NCI-H1105 treated with DMSO at 0.1 percent for 48 hours (cell line): ENCODE results near the gene RASA3.
A peak's percentile ranks its signal among the peaks of the same experiment; 100 is the strongest.
"Not testable (repeated sequence)": the region's sequence is repeated elsewhere in the genome, so short reads cannot be mapped to it uniquely, and the experiment has no call there.

Experiments used
- DNase-seq: peaks from one replicate; lab custom pipeline; 2025; lab: John Stamatoyannopoulos, UW

The RASA3 gene

GRCh38 chr13:114100446-114101357 lies 31.7 kb downstream of the RASA3 start:
- no peak for DNase-seq

DNA sequence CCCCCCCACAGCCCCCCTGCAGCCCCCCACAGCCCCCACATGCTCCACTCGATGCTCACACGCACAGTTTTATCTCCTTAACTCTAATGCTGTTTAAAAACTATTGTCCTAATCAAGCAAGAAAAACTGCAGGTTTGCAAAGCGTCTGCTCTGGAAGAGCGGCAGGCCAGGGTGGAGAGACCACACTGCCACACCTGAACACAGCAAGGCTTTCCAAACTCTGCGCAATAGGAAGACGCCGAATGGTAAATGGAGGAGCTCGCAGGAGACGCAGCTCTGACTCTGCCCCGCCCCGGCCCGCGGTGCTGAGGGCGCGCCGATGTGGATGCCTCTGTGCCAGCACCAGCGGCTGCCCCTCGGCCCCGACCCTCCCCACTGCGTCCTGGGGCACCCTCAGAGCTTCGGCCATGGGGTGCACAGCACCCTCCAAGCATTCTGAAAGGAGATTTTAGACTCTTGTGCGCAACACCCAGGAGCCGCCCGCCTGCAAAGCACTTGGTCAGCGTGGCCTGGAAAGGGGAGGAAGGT lies 32.4 kb downstream of the RASA3 start:
- peak; percentile 3 for DNase-seq

GRCh38 chr13:114099191-114099590 lies 33.2 kb downstream of the RASA3 start:
- DNase-seq = no peak

DNA sequence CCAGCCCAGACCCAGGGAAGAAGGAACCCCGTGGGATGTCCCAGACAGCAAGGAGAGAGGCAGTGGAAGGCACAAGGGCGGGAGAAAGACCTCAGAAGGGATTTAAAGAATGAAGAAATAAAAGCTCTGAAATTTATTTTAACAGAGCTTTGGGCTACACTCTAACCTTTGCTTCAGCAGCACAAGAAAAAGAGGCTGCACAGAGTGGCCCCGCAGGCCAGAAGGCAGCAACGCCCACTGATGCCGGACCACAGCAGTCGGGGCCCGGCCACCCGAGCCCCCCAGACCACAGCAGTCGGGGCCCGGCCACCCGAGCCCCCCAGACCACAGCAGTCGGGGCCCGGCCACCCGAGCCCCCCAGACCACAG lies 33.8 kb downstream of the RASA3 start:
- DNase-seq = not testable (repeated sequence)

DNA sequence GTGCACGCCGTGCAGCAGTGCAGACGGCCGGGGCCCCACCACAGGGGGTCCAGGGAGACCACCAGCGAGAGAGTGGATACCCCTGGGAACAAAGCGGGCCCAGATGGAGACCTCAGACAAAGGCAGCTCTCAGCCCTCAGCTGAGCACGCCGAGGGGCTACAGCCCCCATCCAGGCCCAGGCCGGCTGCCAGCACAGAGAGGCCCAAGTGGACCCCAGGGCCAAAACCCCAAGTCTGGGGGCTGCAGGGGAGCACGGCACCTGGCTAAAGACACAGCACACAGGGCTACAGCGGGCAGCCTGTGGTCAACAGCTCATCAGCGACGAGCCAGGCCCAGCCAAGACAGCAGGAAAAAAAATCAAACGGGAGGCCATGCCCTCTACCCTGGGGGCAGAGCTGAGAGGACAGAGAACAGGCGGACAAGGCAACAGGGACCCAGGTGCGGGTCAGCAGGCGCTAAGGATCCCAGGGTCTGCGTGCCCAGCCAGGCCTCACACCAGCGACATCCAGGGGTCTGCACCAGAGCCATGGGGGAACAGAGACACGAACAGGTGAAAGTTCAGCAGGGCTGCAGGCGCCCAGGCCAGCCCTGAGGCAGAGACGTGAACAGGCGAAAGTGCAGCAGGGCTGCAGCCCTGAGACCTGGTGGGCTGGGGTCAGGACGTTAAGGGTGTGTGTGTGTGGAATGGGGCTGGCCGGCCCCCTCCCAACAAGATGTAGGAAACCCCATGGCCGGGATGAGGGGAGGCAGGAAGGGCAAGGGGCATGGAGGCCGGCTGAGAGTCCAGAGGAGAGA lies 34.3 kb downstream of the RASA3 start:
- no peak for DNase-seq

DNA sequence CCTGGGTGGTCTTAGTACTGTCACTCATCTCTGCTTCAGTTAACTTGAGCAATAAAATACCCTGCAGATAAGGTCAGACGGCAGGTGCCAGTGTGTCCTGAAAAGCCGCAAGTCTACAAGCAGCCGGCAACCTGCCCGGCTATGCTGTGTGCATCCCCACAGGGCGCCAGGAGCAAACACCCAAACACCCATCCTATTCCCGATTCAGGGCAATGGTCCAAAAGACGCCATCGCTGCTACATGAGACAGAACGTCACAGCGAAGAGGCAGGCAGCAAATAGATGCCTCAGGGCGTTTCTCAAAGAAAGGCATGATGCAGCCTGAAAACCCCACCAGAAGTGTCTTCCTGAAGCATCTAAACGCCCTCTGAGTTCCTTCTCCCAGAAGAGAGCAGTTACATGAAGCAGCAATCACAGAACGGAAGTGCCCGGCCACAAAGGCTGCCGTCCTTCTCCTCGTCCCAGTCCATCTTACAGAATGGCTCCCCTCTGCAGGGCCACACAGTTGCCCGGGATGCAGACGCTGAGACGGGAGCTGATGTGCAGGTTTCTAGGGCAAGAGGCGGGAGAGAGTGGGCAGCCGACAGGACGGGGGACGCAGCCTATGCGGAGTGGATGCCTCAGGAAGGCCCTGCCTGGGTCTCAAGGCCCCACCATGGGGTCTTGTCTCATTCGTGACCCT lies 35.1 kb downstream of the RASA3 start:
- DNase-seq = peak; percentile 30

DNA sequence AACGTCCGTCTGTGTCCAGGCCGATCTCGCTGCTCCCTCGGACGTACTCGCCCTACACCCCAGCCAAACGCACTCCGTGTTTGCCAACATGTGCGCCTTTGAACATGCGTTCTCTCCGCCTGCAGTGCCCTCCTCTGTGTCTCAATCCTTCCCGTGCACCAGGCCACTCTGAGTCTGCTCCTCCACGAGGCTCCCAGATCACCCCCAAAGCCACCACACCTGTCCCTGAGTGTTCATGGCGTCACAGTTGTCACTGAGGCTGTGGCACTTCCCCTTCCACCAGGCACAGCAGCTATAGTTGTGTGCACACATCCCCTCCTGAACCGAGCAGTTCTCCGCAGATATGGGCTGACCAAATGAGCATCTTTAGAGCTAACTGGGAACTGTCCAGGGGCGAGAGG lies 35.6 kb downstream of the RASA3 start:
- DNase-seq = no peak

DNA sequence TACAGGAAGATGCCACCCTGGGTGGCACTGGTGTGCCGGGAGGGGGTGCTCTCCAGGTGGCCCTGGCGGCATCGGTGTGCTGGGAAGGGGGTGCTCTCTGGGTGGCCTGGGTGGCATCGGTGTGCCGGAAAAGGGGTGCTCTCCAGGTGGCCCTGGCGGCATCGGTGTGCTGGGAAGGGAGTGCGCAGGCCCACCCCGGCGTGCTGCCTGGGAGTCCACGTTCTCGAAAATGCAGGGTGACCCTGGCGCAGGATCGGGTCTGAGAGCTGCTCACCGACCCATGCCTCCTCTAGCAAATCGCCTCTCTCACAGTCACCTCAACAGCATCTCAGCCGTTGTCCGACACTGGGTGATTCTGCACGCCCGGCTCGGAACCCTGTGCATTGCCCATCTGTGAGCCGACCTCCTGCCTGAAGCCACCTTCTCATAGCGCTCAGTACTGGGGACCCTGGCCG lies 36.4 kb downstream of the RASA3 start:
- DNase-seq = no peak

DNA sequence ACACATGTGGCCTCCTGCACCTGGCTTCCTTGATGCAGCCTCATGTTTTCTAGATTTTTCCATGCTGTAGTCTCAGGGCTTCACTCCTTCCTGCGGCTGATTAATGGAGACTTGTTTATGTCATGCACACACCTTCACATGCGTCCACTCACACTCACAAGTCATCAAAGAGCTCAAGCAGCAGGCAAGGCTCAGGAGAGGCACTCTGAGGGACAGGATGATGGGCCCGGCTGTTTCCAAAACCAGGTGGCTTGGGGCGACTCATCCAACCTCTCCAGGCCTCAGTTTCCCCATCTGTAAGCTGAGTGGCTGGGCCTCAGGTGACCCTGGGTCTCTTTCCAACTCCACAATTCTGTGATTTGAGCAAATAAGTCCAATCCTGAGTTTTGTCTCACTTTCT lies 36.9 kb downstream of the RASA3 start:
- no peak for DNase-seq

DNA sequence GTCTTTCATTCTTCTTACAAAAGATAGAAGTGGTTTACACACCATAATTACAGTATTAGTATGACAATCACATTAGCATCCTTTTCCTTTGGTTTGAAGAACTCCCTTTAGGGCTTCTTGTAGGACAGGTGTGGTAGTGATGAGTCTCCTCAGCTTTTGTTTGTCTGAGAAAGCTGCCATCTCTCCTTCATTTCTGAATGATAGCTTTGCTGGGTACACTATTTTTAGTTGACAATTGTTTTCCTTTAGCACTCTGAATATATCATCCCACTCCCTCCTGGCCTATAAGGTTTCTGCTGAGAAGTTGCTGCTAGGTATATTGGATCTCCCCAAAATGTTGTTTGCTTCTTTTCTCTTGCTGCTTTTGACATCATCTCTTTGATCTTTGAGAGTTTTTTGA lies 39.3 kb downstream of the RASA3 start:
- DNase-seq = no peak

DNA sequence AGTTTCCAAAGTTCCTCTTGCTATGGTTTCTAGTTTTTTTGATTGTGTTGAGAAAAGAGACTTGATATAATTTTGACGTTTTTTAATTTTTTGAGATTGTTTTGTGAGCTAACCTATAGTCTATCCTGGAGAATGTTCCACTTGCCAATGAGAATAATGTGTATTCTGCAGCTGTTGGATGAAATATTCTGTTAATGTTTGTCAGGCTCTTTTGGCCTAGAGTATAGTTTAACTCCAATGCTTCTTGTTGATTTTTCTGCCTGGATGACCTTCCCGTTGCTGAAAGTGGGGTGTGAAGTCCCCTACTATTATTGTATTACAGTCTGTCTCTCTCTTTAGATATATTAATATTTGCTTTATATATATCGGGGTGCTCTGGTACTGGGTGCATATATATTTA lies 40.0 kb downstream of the RASA3 start:
- DNase-seq = no peak

GRCh38 chr13:114090476-114090875 lies 41.9 kb downstream of the RASA3 start:
- no peak for DNase-seq

DNA sequence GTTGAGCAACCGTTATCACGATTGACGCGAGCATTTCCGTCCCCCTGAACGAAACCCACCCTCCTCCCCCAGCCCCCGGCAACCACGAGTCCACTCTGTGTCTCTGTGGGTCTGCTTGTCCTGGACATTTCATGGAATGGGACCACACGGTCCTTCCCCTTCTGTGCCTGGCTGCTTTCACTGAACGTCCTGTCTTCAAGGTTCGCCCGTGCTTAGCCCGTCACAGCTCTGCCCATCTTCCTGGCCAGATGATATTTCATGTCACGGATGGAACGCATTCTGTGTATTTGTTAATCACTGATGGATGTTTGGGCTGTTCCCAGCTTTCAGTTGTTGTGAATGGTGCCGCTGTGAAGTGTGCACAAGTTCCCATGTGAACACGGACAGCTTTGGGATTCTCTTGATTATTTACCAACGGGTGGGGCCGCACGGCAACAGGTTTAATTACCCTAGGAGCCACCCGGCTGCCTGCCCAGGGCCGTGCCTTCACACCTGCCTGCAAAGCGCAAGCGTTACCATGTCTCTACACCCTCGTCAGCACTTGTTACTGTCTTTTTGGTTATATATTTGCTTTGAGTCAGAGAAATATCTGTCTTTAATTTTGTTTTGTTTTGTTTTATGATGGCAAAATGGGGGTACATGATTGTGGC lies 42.5 kb downstream of the RASA3 start:
- no peak for DNase-seq

GRCh38 chr13:114089341-114089740 lies 43.1 kb downstream of the RASA3 start:
- no peak for DNase-seq

DNA sequence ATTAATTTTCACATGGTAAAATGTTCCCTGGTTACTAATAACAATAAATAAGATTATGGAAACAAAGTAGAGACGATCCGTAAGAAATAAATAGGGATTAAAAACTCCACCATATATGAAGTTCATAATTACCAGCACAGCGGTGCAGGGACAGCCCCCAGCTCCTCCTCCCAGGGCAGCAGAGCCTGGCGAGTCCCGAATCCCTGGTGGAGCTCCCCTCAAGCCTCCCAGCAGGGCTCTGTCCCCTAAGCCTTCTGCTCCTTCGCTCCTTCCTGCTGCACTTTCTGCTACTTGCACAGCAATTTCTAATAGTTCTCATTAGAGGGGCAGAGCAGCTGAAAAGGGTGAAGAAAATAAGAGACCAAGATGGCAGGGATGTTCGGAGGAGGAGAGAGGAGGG lies 43.6 kb downstream of the RASA3 start:
- no peak for DNase-seq

DNA sequence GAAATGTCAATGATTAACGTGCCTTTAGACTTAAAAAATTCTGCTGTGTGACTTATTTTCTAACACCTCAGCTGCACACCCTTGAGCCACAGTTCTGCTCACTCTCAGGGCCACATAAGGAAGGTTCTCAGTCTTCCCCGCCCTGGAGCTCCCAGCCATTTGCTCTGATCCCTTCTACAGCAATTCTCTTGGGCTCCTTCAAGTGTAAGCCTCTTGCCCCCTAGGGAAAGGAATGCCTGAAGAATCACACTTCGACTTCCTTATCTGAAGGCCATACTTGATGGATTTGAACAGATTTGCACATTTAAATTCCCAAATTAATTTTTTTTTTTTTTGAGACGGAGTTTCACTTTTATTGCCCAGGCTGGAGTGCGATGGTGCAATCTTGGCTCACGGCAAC lies 44.2 kb downstream of the RASA3 start:
- no peak for DNase-seq

GRCh38 chr13:114087430-114087829 lies 45.0 kb downstream of the RASA3 start:
- no peak for DNase-seq

DNA sequence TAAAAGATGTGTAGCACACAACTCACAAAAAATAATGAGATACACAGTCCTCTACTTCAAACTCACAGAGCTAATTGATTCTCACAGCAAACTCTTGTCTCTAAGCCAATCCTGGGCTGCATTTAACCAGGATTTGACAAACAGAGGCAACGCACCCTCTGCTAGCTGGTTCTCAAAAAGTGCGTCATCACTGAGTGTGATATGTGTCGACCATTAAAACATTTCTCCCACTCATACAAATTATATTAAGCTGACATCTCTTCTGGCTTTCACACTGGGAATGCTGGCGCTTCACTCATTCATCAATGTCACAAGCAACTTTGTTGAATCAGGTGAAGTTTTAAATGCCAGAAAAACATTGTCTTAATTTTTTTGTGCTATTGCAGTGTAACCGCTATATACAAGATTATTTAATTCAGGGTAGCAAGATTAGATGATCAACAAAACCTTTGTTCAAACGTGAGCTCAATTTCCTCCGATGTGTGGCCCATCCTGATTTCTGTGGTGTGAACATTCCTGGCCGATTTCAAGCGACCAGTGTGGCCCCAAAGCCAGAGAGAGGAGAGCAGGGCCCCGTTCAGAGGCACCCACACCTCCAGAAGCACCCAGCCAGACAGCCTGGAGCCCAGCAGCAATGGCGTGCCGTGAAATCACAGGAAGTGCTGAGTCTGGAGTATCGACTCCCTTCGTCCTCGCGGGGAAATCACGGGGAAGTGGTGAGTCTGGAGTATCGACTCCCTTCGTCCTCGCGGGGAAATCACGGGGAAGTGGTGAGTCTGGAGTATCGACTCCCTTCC lies 49.4 kb downstream of the RASA3 start:
- no peak for DNase-seq

GRCh38 chr13:114081761-114082681 lies 50.4 kb downstream of the RASA3 start:
- DNase-seq = no peak
